Measurements from ENCODE around the gene CNKSR2.

The CNKSR2 gene

DNA sequence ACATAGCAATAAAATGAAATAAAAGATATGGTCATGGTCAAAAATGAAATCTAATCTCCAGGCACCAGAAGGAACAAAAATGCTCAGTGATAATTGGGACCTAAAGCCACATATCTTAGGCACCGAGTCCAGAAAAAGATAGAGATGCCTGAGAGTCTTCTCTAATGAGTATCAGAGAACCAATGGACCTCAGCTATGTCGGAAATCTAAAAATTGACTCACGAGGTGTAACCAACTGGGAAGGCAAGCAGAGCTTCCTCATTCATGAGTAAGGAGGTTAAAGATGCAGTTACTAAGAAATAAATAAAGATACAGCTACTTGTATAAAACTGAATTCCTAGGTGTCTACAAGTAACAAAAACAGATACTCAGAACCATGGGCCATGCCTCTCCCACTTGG lies 211.8 kb downstream of the CNKSR2 start:
- Histone ChIP-seq H3K27me3 (ENCODE audit: control insufficient read depth in 1 of 2, insufficient read depth in 2 of 2, low read length in 2 of 2) (no peaks in the 10 kb centered on the region), H3K9ac (ENCODE audit: low read depth in 1 of 2, low read length in 2 of 2) (no peak overlapping the region), H3K4me1 (ENCODE audit: control insufficient read depth in 1 of 2, insufficient read depth in 2 of 2, low read length in 2 of 2) (no peaks in the 10 kb centered on the region), H3K9me3 (ENCODE audit: control insufficient read depth in 1 of 2, low read length in 2 of 2) (no peaks in the 10 kb centered on the region), H3K27ac (ENCODE audit: low read depth, low read length) (no peak overlapping the region), H3K36me3 (ENCODE audit: control insufficient read depth in 1 of 2, insufficient read depth in 2 of 2, low read length in 2 of 2) (no peaks in the 10 kb centered on the region), H3K4me3 (ENCODE audit: low read depth in 1 of 2, low read length in 2 of 2) (no peak overlapping the region)

DNA sequence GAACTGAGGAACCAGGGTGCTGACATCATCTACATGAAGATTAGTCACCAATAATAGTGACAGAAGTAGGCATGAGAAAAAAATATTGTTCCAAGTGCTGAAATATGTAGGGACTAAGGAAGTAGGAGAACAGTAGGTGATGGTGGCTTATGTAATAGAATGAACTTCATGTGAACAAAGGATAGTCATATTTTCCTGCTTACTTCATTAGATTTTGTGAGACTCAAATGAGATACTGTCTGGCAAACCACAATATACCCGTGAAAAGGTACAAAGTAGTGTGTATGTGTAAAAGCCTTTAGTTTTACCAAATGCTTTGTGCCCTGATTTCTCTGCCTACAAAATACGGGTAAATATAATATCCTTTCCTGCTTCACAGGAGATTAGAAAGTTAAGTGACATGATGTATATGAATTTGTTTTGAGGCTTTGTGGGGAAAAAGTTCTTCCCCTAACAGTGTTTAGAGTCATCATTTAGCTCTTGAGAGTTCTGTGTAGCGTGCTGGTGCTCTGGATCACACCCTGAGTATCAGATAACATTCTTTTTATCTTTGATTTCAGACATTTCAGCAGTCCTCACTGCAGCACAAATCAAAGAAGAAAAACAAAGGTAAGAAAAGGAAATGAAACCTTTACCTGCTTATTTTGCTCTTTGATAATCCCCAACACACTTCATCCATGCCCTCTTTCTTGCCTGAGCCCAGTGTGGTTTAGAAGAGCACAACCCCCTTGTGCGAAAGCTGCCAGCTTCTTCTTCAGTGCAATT lies 216.0 kb downstream of the CNKSR2 start:
- Histone ChIP-seq H3K27ac (ENCODE audit: low read depth, low read length) (no peak overlapping the region), H3K4me3 (ENCODE audit: low read depth in 1 of 2, low read length in 2 of 2) (no peak overlapping the region), H3K4me1 (ENCODE audit: control insufficient read depth in 1 of 2, insufficient read depth in 2 of 2, low read length in 2 of 2) (no peaks in the 10 kb centered on the region), H3K9ac (ENCODE audit: low read depth in 1 of 2, low read length in 2 of 2) (no peak overlapping the region), H3K9me3 (ENCODE audit: control insufficient read depth in 1 of 2, low read length in 2 of 2) (no peaks in the 10 kb centered on the region), H3K27me3 (ENCODE audit: control insufficient read depth in 1 of 2, insufficient read depth in 2 of 2, low read length in 2 of 2) (no peaks in the 10 kb centered on the region), H3K36me3 (ENCODE audit: control insufficient read depth in 1 of 2, insufficient read depth in 2 of 2, low read length in 2 of 2) (no peaks in the 10 kb centered on the region)

DNA sequence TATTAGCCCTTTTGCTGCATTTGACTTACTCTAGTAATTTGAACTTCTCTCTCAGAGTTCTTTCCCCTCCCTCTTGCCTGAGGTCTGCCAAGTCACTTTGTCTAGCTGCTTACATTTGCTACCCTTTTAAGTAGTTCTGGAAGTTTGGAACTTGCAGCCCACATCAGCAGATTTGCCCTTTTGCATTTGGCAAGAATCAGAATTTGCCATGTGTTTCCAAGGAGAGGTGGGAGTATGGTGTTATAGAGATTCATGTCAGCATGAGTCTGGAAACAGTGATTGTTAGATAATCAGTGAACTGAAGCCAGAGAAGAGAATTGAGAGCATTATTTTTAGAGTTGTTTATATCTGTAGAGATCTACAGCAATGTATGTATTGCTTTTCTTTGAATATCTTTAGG lies 231.8 kb downstream of the CNKSR2 start:
- no peak overlapping the region for H3K9ac ChIP-seq (ENCODE audit: low read depth in 1 of 2, low read length in 2 of 2)
- H3K4me1 ChIP-seq (ENCODE audit: control insufficient read depth in 1 of 2, insufficient read depth in 2 of 2, low read length in 2 of 2): no peaks in the 10 kb centered on the region
- H3K4me3 ChIP-seq (ENCODE audit: low read depth in 1 of 2, low read length in 2 of 2): no peak overlapping the region
- H3K9me3 ChIP-seq (ENCODE audit: control insufficient read depth in 1 of 2, low read length in 2 of 2): no peaks in the 10 kb centered on the region
- H3K27me3 ChIP-seq (ENCODE audit: control insufficient read depth in 1 of 2, insufficient read depth in 2 of 2, low read length in 2 of 2): no peaks in the 10 kb centered on the region
- H3K36me3 ChIP-seq (ENCODE audit: control insufficient read depth in 1 of 2, insufficient read depth in 2 of 2, low read length in 2 of 2): no peaks in the 10 kb centered on the region
- no peak overlapping the region for H3K27ac ChIP-seq (ENCODE audit: low read depth, low read length)

DNA sequence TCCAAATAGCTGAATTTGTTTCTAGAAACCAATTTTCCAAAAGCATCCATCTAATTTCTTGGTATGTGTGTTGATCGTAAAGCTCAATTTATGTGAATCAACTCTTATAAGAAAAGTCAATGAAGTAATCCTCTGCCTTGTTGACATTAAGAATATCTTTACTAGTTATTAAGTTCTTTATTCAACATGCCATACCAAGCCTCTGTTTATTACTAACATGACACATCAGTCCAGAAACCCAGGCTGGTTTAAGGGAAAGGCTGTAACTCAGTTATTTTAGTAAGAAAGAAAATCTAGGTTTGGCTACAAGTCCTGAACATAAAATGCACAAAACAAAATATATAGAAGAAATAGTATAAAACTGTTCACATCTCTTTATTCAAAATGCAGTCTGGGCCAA lies 235.9 kb downstream of the CNKSR2 start:
- Histone ChIP-seq H3K36me3 (ENCODE audit: control insufficient read depth in 1 of 2, insufficient read depth in 2 of 2, low read length in 2 of 2) (no peaks in the 10 kb centered on the region), H3K4me3 (ENCODE audit: low read depth in 1 of 2, low read length in 2 of 2) (no peak overlapping the region), H3K27ac (ENCODE audit: low read depth, low read length) (no peak overlapping the region), H3K9me3 (ENCODE audit: control insufficient read depth in 1 of 2, low read length in 2 of 2) (no peaks in the 10 kb centered on the region), H3K9ac (ENCODE audit: low read depth in 1 of 2, low read length in 2 of 2) (no peak overlapping the region), H3K27me3 (ENCODE audit: control insufficient read depth in 1 of 2, insufficient read depth in 2 of 2, low read length in 2 of 2) (no peaks in the 10 kb centered on the region), H3K4me1 (ENCODE audit: control insufficient read depth in 1 of 2, insufficient read depth in 2 of 2, low read length in 2 of 2) (no peaks in the 10 kb centered on the region)

DNA sequence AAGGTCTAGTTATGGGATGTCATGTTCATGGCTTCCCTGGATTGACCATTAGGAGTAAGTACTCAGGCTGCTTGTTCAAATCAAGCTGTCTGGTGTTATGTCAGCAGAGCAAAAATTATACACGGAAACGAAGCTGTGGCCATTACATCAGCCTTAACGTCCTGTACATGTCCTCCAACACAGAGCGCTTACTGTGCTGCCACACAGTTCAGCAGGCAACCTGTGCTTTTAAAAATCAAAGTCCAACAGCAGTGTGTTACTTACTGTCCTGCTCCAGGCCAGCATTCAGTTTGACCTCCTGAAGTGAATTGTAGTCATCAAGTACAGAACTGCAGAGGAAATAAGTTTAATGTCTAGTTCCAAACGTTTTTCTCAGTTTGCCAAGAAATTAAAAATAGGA lies 237.9 kb downstream of the CNKSR2 start:
- no peaks in the 10 kb centered on the region for H3K4me1 ChIP-seq (ENCODE audit: control insufficient read depth in 1 of 2, insufficient read depth in 2 of 2, low read length in 2 of 2)
- no peak overlapping the region for H3K9ac ChIP-seq (ENCODE audit: low read depth in 1 of 2, low read length in 2 of 2)
- H3K9me3 ChIP-seq (ENCODE audit: control insufficient read depth in 1 of 2, low read length in 2 of 2): no peaks in the 10 kb centered on the region
- no peaks in the 10 kb centered on the region for H3K27me3 ChIP-seq (ENCODE audit: control insufficient read depth in 1 of 2, insufficient read depth in 2 of 2, low read length in 2 of 2)
- H3K36me3 ChIP-seq (ENCODE audit: control insufficient read depth in 1 of 2, insufficient read depth in 2 of 2, low read length in 2 of 2): no peaks in the 10 kb centered on the region
- no peak overlapping the region for H3K27ac ChIP-seq (ENCODE audit: low read depth, low read length)
- H3K4me3 ChIP-seq (ENCODE audit: low read depth in 1 of 2, low read length in 2 of 2): no peak overlapping the region

DNA sequence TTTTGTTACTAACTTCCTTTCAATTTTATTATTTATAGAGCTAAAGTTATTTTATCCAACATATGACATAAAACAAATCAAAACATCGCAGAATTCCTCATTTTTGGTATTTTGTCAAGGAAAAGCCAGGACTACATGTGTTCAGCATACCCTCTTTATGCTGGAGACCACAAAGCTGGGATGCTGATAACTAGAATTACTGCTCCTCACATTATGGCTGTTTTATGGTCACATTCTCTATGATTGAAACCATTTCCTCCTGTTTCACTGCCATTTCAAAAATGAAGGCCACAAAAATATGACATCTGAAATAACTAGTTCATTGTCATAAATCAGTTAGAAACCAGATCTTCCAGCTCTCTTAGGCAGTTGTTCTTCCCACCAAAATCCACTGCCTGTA lies 242.2 kb downstream of the CNKSR2 start:
- no peak overlapping the region for H3K27ac ChIP-seq (ENCODE audit: low read depth, low read length)
- H3K4me1 ChIP-seq (ENCODE audit: control insufficient read depth in 1 of 2, insufficient read depth in 2 of 2, low read length in 2 of 2): no peaks in the 10 kb centered on the region
- no peak overlapping the region for H3K9ac ChIP-seq (ENCODE audit: low read depth in 1 of 2, low read length in 2 of 2)
- H3K27me3 ChIP-seq (ENCODE audit: control insufficient read depth in 1 of 2, insufficient read depth in 2 of 2, low read length in 2 of 2): no peaks in the 10 kb centered on the region
- no peak overlapping the region for H3K4me3 ChIP-seq (ENCODE audit: low read depth in 1 of 2, low read length in 2 of 2)
- no peaks in the 10 kb centered on the region for H3K36me3 ChIP-seq (ENCODE audit: control insufficient read depth in 1 of 2, insufficient read depth in 2 of 2, low read length in 2 of 2)
- H3K9me3 ChIP-seq (ENCODE audit: control insufficient read depth in 1 of 2, low read length in 2 of 2): no peaks in the 10 kb centered on the region

DNA sequence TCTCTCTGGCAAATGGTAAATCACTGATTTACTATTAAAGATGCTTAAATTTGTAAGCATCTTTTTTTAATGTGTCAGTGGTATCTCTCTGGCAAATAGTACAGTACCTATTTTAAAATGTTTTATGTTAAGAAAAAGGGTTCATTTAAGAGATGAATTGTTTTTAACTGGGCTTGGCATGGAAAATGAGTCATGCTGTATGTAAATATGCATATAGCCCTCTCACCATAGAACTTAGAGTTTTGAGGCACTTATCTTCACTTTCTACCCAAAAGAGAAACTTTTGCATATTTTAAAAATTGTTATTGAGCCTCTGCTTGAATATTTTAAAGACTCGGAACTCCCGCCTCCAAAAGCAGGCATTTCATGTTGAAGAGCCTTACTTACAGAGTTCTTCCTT lies 246.0 kb downstream of the CNKSR2 start:
- no peaks in the 10 kb centered on the region for H3K36me3 ChIP-seq (ENCODE audit: control insufficient read depth in 1 of 2, insufficient read depth in 2 of 2, low read length in 2 of 2)
- H3K9ac ChIP-seq (ENCODE audit: low read depth in 1 of 2, low read length in 2 of 2): no peak overlapping the region
- no peak overlapping the region for H3K27ac ChIP-seq (ENCODE audit: low read depth, low read length)
- no peak overlapping the region for H3K4me3 ChIP-seq (ENCODE audit: low read depth in 1 of 2, low read length in 2 of 2)
- H3K27me3 ChIP-seq (ENCODE audit: control insufficient read depth in 1 of 2, insufficient read depth in 2 of 2, low read length in 2 of 2): no peaks in the 10 kb centered on the region
- H3K9me3 ChIP-seq (ENCODE audit: control insufficient read depth in 1 of 2, low read length in 2 of 2): no peaks in the 10 kb centered on the region
- H3K4me1 ChIP-seq (ENCODE audit: control insufficient read depth in 1 of 2, insufficient read depth in 2 of 2, low read length in 2 of 2): no peaks in the 10 kb centered on the region

DNA sequence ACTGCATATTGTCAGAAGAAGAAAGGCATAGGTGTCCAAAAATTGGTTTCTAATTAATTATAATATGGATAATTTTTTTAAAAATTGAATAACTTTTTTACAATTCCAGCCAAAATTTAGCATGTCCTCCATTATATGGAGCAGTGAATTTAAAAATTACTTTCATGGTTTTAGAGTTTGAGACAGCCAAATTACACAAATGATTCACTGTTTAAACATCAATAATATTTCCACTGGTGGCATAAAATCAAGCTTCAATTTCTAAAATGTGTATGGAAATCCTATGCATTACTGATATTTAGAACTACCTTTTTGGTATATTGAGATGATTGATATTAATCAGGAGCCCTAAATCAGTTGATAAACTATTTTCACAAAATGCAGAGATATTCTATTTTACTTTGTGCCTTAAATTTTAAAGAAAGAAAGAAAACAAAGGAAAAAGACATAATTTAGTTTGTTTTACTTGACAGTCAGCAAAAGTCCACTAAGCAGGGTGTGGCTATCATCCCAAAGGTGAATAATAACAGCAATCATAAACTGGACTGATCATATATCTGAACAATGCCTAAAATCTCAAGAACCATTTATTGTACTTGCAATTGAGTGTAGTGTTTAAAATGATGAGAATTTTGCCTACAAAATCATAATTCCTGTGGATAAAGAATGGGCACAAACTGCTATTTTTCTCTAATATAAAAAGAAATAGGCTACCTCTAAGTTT lies 249.7 kb downstream of the CNKSR2 start:
- Histone ChIP-seq H3K36me3 (ENCODE audit: control insufficient read depth in 1 of 2, insufficient read depth in 2 of 2, low read length in 2 of 2) (no peaks in the 10 kb centered on the region), H3K9ac (ENCODE audit: low read depth in 1 of 2, low read length in 2 of 2) (no peak overlapping the region), H3K27me3 (ENCODE audit: control insufficient read depth in 1 of 2, insufficient read depth in 2 of 2, low read length in 2 of 2) (no peaks in the 10 kb centered on the region), H3K9me3 (ENCODE audit: control insufficient read depth in 1 of 2, low read length in 2 of 2) (no peaks in the 10 kb centered on the region), H3K4me1 (ENCODE audit: control insufficient read depth in 1 of 2, insufficient read depth in 2 of 2, low read length in 2 of 2) (no peaks in the 10 kb centered on the region), H3K4me3 (ENCODE audit: low read depth in 1 of 2, low read length in 2 of 2) (no peak overlapping the region), H3K27ac (ENCODE audit: low read depth, low read length) (no peak overlapping the region)

DNA sequence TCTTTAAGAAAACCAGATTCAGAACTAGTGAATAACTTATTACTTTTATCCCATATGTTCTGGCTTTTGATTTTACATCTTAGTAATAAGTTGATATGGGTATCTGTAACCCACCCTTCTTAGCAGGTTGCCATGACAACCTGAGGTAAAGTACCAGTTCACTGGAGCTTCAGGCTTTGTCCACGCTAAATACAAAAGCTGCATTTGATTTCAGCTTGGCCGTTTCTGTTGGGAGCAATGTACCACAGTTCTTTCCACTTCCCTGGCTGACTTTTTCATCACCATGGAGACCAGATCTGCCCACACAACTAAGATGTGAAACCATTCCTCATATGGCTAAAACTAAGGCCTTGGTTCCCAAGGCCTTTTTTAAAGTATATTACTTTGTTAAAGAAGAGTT lies 257.8 kb downstream of the CNKSR2 start:
- H3K27me3 ChIP-seq (ENCODE audit: control insufficient read depth in 1 of 2, insufficient read depth in 2 of 2, low read length in 2 of 2): no peaks in the 10 kb centered on the region
- no peak overlapping the region for H3K9ac ChIP-seq (ENCODE audit: low read depth in 1 of 2, low read length in 2 of 2)
- no peaks in the 10 kb centered on the region for H3K9me3 ChIP-seq (ENCODE audit: control insufficient read depth in 1 of 2, low read length in 2 of 2)
- no peaks in the 10 kb centered on the region for H3K4me1 ChIP-seq (ENCODE audit: control insufficient read depth in 1 of 2, insufficient read depth in 2 of 2, low read length in 2 of 2)
- no peak overlapping the region for H3K4me3 ChIP-seq (ENCODE audit: low read depth in 1 of 2, low read length in 2 of 2)
- no peak overlapping the region for H3K27ac ChIP-seq (ENCODE audit: low read depth, low read length)
- no peaks in the 10 kb centered on the region for H3K36me3 ChIP-seq (ENCODE audit: control insufficient read depth in 1 of 2, insufficient read depth in 2 of 2, low read length in 2 of 2)

DNA sequence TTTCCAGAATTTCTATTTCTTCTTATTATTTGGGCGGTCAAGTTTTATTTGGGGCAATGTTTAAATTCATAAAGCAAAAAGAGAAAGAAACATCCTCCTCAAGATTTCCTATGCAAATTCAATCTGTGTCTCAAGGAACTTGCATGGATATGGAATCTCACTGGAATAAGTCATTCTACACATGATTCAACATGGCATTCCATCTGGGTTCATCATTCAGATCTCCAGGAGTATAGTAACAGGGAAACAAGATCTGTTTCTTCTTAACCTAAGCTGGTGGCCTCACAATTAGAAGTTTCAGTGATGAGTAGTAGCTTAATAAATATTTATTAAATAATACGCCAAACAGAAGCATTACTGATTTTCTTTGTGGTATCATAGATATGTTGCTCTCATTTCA lies 264.1 kb downstream of the CNKSR2 start:
- Histone ChIP-seq H3K9ac (ENCODE audit: low read depth in 1 of 2, low read length in 2 of 2) (no peak overlapping the region), H3K9me3 (ENCODE audit: control insufficient read depth in 1 of 2, low read length in 2 of 2) (no peaks in the 10 kb centered on the region), H3K27me3 (ENCODE audit: control insufficient read depth in 1 of 2, insufficient read depth in 2 of 2, low read length in 2 of 2) (no peaks in the 10 kb centered on the region), H3K4me3 (ENCODE audit: low read depth in 1 of 2, low read length in 2 of 2) (no peak overlapping the region), H3K4me1 (ENCODE audit: control insufficient read depth in 1 of 2, insufficient read depth in 2 of 2, low read length in 2 of 2) (no peaks in the 10 kb centered on the region), H3K36me3 (ENCODE audit: control insufficient read depth in 1 of 2, insufficient read depth in 2 of 2, low read length in 2 of 2) (no peaks in the 10 kb centered on the region), H3K27ac (ENCODE audit: low read depth, low read length) (no peak overlapping the region)
